GM23338 (cell line): ENCODE measurements around the gene IZUMO4.

ENCODE experiments used
- CREB1 ChIP-seq: fragments of 250-450 bp; sonication (Bioruptor Pico); IDR thresholded peaks from 2 replicates; pipeline ENCODE4 v1.5.0; 2020; ENCODE audit warnings: low read depth, mild to moderate bottlenecking, moderate library complexity
- CTCF ChIP-seq, 2 experiments: fragments of 200-600 bp in 1 of 2; sonication (generic) in 1 of 2; conservative IDR thresholded peaks; 2 replicates each; pipeline versions ENCODE4 v1.5.1 to v1.6.1; 2016 to 2017; ENCODE audit warnings: antibody characterized with exemption in 2 of 2, low read depth in 2 of 2, mild to moderate bottlenecking in 2 of 2, moderate library complexity in 1 of 2
- EZH2 ChIP-seq: fragments of 200-600 bp; sonication (generic); IDR thresholded peaks from one replicate; pipeline ENCODE4 v1.8.0; 2017; ENCODE audit warnings: antibody characterized with exemption, mild to moderate bottlenecking, low read depth; ENCODE audit not compliant: unreplicated experiment
- POLR2AphosphoS5 ChIP-seq: IDR thresholded peaks from 2 replicates; pipeline ENCODE4 v1.6.1; 2016; ENCODE audit warnings: antibody characterized with exemption, low read depth
- REST ChIP-seq: IDR thresholded peaks from one replicate; pipeline ENCODE4 v1.6.1; 2018; ENCODE audit warnings: antibody characterized with exemption; ENCODE audit not compliant: unreplicated experiment
- STAT1 ChIP-seq: IDR thresholded peaks from one replicate; pipeline ENCODE4 v1.6.1; 2016; ENCODE audit warnings: antibody characterized with exemption; ENCODE audit not compliant: unreplicated experiment
- ZNF331 ChIP-seq: fragments of 250-450 bp; sonication (Bioruptor Pico); IDR thresholded peaks from 2 replicates; pipeline ENCODE4 v1.5.0; 2020; ENCODE audit warnings: low read depth, mild to moderate bottlenecking, moderate library complexity
- ZNF462 ChIP-seq: fragments of 250-450 bp; sonication (Bioruptor Pico); IDR thresholded peaks from 2 replicates; pipeline ENCODE4 v1.5.0; 2020; ENCODE audit warnings: mild to moderate bottlenecking, moderate library complexity

- TF ChIP-seq CTCF (conservative IDR thresholded peaks at IDR 0.05; ENCODE audit: low read depth in 2 of 2) (no peak), POLR2AphosphoS5 (no peak), ZNF331 (CRISPR knock-in tag) (no peak), REST (no peak), EZH2 (no peak), STAT1 (no peak), CREB1 (CRISPR knock-in tag) (no peak), ZNF462 (CRISPR knock-in tag) (no peak)
Measured at GRCh38 chr19:2079865-2080301, 16.8 kb upstream of the IZUMO4 start.
